ENCODE results near the gene SERTM2.

DNA sequence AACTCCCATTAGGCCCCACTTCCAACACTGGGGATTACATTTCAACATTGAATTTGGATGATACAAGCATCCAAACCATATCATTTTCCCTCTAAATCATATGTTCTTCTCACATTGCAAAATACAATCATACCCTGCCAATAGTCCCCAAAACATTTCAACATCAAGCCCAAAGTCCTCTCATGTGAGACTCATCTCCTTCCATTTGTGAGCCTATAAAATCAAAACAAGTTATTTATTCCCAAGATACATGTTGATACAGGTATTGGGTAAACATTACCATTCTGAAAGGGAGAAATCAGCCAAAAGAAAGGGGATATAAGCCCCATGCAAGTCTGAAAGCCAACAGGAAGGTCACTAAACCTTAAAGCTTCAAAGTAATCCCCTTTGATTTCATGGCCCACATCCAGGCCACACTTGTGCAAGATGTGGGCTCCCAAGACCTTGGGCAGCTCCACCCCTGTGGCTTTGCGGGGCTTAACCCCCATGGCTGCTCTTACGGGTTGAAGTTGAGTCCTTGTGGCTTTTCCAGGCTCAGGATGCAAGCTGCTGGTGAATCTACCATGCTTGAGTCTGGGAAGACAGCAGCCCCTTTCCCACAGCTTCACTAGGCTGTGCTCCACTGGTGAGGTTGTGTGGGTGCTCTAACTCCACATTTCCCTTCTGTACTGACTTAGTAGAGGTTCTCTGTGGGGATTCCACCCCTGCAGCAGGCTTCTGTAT lies 40.6 kb upstream of the SERTM2 start:
- TF ChIP-seq CTCF (IDR thresholded peaks at IDR 0.05) (no peak), POLR2A (IDR thresholded peaks at IDR 0.05) (no peak)
